HUDEP-2 (cell line): ENCODE data around the gene MRPL1.

Source experiments
- DNase-seq, 76 experiments: peaks; one replicate each; lab custom pipeline; 2025; ENCODE audit not compliant: unreplicated experiment in 76 of 76; lab: John Stamatoyannopoulos, UW

The MRPL1 gene

GRCh38 chr4:77862478-77863216, at the start of gene MRPL1:
Gene MRPL1 (plus strand): TSS chr4:77862830. CDS start chr4:77862849, 19 bp downstream.
- peak; percentile 10 to 93 (median 80) for DNase-seq

GRCh38 chr4:77815636-77816035, 47.0 kb upstream of the MRPL1 start:
- no peak for DNase-seq

GRCh38 chr4:77816546-77816945, 46.1 kb upstream of the MRPL1 start:
- no peak for DNase-seq

- peak in 1 of 76 experiments; percentile 44 for DNase-seq
These were observed 45.1 kb upstream of the MRPL1 start for GRCh38 chr4:77817304-77818072.

GRCh38 chr4:77818073-77818601, 44.5 kb upstream of the MRPL1 start:
- peak in 67 of 76 experiments; percentile 1 to 70 (median 38) for DNase-seq

GRCh38 chr4:77818602-77819403, 43.8 kb upstream of the MRPL1 start, which contains the start of gene CNOT6L:
Gene CNOT6L (minus strand): TSS chr4:77819368. CDS start chr4:77819308, 60 bp downstream.
- peak in 49 of 76 experiments; percentile 2 to 54 (median 27) for DNase-seq

- DNase-seq, result peak in 19 of 76 experiments; percentile 2 to 58 (median 28)
These were observed 43.2 kb upstream of the MRPL1 start for GRCh38 chr4:77819404-77819842.

GRCh38 chr4:77819843-77820648, 42.6 kb upstream of the MRPL1 start:
- DNase-seq, result peak; percentile 4 to 97 (median 86)

- peak in 8 of 76 experiments; percentile 1 to 27 (median 14) for DNase-seq
These were observed 41.7 kb upstream of the MRPL1 start for GRCh38 chr4:77820649-77821561.

GRCh38 chr4:77821775-77822174, 40.9 kb upstream of the MRPL1 start:
- DNase-seq, result no peak

GRCh38 chr4:77826275-77826674, 36.4 kb upstream of the MRPL1 start:
- no peak for DNase-seq

- DNase-seq, result no peak
These were observed 35.3 kb upstream of the MRPL1 start for GRCh38 chr4:77827343-77827742.

- no peak for DNase-seq
These were observed 29.4 kb upstream of the MRPL1 start for GRCh38 chr4:77833126-77833724.

- DNase-seq, result no peak
These were observed 28.2 kb upstream of the MRPL1 start for GRCh38 chr4:77834403-77834802.

- no peak for DNase-seq
These were observed 19.0 kb upstream of the MRPL1 start for GRCh38 chr4:77843628-77844027.

- DNase-seq, result no peak
These were observed 18.3 kb upstream of the MRPL1 start for GRCh38 chr4:77844363-77844762.

- DNase-seq, result no peak
These were observed 17.2 kb upstream of the MRPL1 start for GRCh38 chr4:77845400-77845799.

- no peak for DNase-seq
These were observed 16.7 kb upstream of the MRPL1 start for GRCh38 chr4:77845929-77846328.
